ENCODE results near the gene CTAGE9.

DNA sequence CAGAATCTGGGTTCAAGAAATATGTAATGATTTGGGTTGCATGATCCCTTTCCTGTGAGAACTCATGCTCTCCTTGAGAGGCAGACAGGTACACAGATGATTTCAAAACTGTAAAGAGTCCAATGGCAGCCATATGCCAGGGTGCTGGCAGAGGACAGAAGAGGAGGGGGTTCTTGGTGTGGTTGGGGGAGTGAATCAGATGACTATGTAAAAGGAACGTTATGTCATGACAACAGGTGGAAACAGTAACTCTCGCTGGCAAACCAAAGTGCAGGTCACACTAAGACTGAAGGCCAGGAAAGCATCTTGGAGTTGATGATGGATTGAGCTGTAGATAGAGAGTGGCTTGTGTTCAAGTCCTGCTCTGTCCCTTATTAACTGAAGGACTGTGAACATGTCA is 29.9 kb downstream of the CTAGE9 start:
- no peak for TF ChIP-seq EZH2 (IDR thresholded peaks at IDR 0.05; ENCODE audit: borderline replicate concordance, insufficient read depth, low read depth, low read length, poor library complexity, severe bottlenecking)
- TF ChIP-seq, protein P1, sequence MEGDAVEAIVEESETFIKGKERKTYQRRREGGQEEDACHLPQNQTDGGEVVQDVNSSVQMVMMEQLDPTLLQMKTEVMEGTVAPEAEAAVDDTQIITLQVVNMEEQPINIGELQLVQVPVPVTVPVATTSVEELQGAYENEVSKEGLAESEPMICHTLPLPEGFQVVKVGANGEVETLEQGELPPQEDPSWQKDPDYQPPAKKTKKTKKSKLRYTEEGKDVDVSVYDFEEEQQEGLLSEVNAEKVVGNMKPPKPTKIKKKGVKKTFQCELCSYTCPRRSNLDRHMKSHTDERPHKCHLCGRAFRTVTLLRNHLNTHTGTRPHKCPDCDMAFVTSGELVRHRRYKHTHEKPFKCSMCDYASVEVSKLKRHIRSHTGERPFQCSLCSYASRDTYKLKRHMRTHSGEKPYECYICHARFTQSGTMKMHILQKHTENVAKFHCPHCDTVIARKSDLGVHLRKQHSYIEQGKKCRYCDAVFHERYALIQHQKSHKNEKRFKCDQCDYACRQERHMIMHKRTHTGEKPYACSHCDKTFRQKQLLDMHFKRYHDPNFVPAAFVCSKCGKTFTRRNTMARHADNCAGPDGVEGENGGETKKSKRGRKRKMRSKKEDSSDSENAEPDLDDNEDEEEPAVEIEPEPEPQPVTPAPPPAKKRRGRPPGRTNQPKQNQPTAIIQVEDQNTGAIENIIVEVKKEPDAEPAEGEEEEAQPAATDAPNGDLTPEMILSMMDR (IDR thresholded peaks at IDR 0.05) = no peak
